ENCODE data around the gene MYOZ2.
A peak's percentile ranks its signal among the peaks of the same experiment; 100 is the strongest.
"Not testable (repeated sequence)": the region's sequence is repeated elsewhere in the genome, so short reads cannot be mapped to it uniquely, and the experiment has no call there.

The MYOZ2 gene

GRCh38 chr4:119128148-119128547 lies 7.5 kb upstream of the MYOZ2 start:
- no peak for DNase-seq

GRCh38 chr4:119130365-119131065 lies 5.1 kb upstream of the MYOZ2 start:
- DNase-seq: no peak

- no peak for DNase-seq
Observed at GRCh38 chr4:119131164-119131563, 4.5 kb upstream of the MYOZ2 start.

- DNase-seq: no peak
Observed at GRCh38 chr4:119132306-119132705, 3.3 kb upstream of the MYOZ2 start.

GRCh38 chr4:119136546-119136945 lies 914 bp downstream of the MYOZ2 start:
- DNase-seq: no peak

- DNase-seq: no peak
Observed at GRCh38 chr4:119138046-119138445, 2.4 kb downstream of the MYOZ2 start.

- DNase-seq: no peak
Observed at GRCh38 chr4:119139311-119139710, 3.7 kb downstream of the MYOZ2 start.

- DNase-seq: peak in 1 of 14 donors; percentile 4
Observed at GRCh38 chr4:119139822-119140252, 4.2 kb downstream of the MYOZ2 start.

DNA sequence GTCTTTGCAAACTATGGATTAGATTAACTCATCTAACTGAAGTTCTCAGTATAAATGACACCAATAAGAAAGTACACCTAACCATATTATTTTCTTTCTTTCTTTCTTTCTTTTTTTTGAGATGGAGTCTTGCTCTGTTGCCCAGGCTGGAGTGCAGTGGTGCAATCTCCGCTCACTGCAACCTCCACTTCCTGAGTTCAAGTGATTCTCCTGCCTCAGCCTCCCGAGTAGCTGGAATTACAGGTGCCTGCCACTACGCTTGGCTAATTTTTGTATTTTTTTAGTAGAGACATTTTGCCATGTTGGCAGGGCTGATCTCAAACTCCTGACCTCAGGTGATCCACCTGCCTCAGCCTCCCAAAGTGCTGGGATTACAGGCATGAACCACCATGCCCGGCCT lies 5.7 kb downstream of the MYOZ2 start:
- DNase-seq: not testable (repeated sequence)

- no peak for DNase-seq
Observed at GRCh38 chr4:119142833-119143232, 7.2 kb downstream of the MYOZ2 start.

GRCh38 chr4:119143341-119143740 lies 7.7 kb downstream of the MYOZ2 start:
- not testable (repeated sequence) for DNase-seq

DNA sequence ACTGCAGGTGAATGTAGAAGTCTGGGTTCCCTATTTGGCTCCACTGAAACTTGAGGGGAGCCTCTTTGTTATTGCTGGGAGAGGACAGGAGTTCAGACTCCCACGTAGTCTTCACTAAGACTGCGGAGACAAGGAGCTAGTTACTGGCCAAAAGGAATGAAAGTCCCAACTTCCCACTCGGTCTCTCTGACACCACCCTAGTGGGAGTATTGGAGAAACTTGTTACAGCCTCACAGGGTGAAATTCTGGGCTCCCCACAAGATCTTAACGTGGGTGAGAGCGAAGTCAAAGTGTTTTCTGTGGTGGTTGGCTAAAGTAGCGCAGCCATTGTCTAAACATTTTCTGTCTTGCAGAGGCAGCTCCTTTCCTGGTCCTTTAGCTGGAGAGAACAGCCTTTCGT lies 13.5 kb downstream of the MYOZ2 start:
- no peak for DNase-seq

DNA sequence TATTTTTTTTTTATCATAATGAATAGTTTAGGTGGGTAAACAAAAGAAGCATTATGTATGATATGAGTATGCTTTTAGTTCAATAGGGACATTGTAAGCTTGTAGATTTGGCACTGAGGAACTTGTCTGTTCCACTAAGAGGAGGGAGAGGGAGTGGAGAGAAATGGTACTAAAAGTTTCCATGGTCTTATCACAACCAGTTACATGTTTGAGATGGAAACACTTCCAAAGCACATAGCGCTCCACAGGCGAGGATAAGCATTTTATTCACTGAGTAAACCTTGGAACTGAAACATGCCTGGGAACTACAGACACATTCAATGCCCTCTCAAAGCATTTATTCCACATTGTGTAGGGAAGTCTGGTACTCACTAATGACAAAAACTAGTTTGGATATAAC lies 15.5 kb downstream of the MYOZ2 start:
- DNase-seq: no peak

DNA sequence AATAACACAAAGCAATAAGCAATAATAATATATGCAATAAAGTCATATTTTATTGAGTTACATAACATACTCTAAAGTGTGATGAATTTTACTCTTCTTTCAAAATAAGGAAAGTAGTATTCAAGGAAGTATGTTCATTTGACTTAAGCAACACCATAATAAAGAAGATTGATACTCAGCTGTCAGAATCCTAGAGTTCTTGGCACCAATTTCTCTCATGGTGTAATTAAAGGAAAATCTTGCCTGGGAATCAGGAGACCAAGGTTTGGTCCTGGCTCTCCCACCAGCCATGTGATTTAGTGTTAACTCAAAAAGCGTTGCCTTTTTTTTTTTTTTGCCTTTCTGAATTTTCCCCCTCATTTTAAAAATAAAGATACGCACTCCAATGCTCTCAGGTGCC lies 17.1 kb downstream of the MYOZ2 start:
- DNase-seq: no peak

DNA sequence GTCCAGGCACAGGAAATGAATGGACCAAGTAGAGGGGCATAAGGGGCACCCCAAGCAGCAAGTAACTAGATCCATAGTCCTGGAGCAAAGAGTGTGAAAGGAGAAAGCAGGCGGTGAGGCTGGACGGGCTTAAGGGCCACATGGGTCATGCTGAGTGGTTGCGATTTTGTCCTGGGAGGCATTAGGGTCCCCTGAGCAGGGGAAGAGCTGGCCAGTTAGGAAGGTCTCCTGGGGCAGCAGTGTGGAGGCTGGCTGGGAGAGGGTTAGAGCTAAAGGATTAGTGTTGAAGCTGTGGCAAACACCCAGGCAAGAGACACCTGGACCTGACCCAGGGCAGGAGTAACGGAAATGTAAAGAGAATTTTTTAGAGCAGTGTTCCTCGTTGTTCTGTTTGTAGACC lies 26.5 kb downstream of the MYOZ2 start:
- no peak for DNase-seq

GRCh38 chr4:119165767-119166166 lies 30.1 kb downstream of the MYOZ2 start:
- no peak for DNase-seq

DNA sequence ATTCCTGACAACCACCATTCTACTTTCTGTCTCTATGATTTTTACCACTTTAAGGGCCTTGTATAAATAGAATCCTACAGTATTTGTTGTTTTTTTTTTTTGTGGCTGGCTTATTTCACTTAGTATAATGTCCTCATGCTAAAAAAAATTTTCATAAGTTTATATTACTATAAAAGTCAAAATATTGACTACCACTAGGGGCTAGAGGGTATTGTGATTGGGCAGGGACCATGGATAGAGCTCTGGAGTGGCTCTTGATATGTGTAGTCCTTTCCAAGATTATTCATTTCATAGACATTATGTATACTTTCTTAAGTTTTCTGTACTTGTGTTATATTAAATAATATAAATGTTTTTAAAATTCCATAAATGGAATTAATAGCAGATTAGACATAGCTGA lies 34.6 kb downstream of the MYOZ2 start:
- no peak for DNase-seq

DNA sequence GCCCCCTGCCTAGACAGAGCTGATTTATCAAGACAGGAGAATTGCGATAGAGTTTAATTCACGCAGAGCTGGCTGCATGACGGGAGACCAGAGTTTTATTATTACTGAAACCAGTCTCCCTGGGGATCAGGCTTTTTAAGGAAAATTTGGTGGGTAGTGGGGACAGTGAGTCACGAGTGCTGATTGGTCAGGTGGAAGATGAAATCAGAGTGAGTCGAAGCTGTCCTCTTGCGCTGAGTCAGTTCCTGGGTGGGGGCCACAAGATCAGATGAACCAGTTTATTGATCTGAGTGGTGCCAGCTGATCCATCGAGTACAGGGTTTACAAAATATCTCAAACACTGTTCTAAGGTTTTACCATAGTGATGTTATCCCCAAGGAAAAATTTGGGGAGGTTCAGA lies 36.6 kb downstream of the MYOZ2 start:
- no peak for DNase-seq

- DNase-seq: not testable (repeated sequence)
Observed at GRCh38 chr4:119173729-119174361, 38.2 kb downstream of the MYOZ2 start.

DNA sequence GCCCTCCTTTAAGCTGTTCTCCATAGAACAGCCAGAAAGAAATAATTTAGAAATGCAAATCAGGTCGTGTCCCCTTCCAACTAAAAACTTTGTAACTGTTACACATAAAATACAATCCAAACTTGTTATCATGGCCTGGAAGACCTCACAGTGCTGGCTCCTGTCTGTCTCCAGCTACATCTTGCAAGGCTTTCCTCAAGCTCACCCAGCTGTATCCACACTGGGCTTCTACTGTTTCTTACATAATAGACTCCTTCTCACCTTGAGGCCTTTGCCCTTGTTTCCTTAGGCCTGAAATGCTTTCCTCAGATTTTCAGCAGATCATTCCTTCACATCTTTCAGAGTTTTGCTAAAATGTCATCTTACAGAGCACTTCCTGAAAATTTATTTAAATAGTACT lies 43.4 kb downstream of the MYOZ2 start:
- no peak for DNase-seq

DNA sequence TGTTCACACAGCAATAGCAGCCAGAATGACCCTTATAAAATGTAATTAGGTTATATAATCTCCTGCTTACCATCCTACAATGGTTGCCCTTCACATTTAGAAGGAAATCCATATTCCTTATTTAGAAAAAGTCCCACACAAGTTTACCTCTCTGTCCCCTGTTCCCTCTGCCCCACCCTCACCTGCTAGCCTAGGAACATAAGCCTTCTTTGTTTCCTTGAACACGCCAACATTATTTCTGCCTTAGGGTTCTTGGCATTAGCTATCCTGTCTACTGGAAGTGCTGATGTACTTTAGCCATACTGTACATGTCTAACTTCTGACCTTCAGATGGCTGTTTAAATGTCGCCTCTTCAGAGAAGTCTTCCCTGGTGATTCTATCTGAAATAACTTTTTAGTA lies 48.5 kb downstream of the MYOZ2 start:
- DNase-seq: no peak

- no peak for DNase-seq
Observed at GRCh38 chr4:119189638-119190037, 54.0 kb downstream of the MYOZ2 start.

- no peak for DNase-seq
Observed at GRCh38 chr4:119190354-119190753, 54.7 kb downstream of the MYOZ2 start.

- DNase-seq: no peak
Observed at GRCh38 chr4:119191505-119191904, 55.9 kb downstream of the MYOZ2 start.

Measured in C1 segment of cervical spinal cord (tissue), 14 donors.